K562 (cell line): ENCODE measurements around the gene TAS1R3. TPM values are rescaled to one million over a fixed set of nuclear protein-coding genes. Genes with fewer than 3 reads are reported as not detected.
A peak's percentile ranks its signal among the peaks of the same experiment; 100 is the strongest.

Source experiments
- ATAC-seq: fragments of 200-7000 bp; cut with Tn5 transposase; 3 replicates; pipeline ENCODE4 v1.9.1; 2020; ENCODE audit warnings: moderate library complexity
- BruUV-seq: library from RNA; stranded (reverse); fragments of 400-500 nt; replicated peaks from 2 replicates; lab custom pipeline; 2021; lab: Mats Ljungman, UMichigan
- CTCF ChIA-PET: fragments of 300-600 bp; formaldehyde crosslinking; extraction: SDS; loops from one replicate; lab custom pipeline; 2021; ENCODE audit warnings: low intra/inter-chr PET ratio; lab: Yijun Ruan, JAX
- POLR2A ChIA-PET: fragments of 300-600, 350-650 bp; sonication (Branson Sonifier 250); formaldehyde crosslinking; extraction: SDS; loops from one replicate; lab custom pipeline; 2021; ENCODE audit warnings: antibody characterized with exemption, inconsistent platforms; lab: Yijun Ruan, JAX
- DNase-seq, 4 experiments: peaks; one replicate each; pipeline versions ENCODE4 v3.0.0 to v3.0.0-alpha.2; 2011 to 2018; ENCODE audit warnings: low spot score in 3 of 4, mixed read lengths in 3 of 4; ENCODE audit errors: extremely low read depth in 1 of 4
- FAIRE-seq: peaks from 2 replicates; lab custom pipeline; 2011; peaks lifted over from hg19 to GRCh38; lab: Jason Lieb, UNC
- H2AFZ ChIP-seq: 2 replicates; pipeline ENCODE4 v1.6.0; 2011; ENCODE audit warnings: low read depth, low read length, control low read depth, inconsistent platforms
- H3K27ac ChIP-seq: fragments of 200-600 bp; 3 replicates; pipeline ENCODE4 v1.8.0; 2011; ENCODE audit warnings: low read depth, mild to moderate bottlenecking, control low read depth, inconsistent platforms, low read length, moderate library complexity, mixed read lengths; ENCODE audit errors: extremely low read depth
- H3K27me3 ChIP-seq, 2 experiments: fragments of 300-600 bp in 1 of 2; 2 replicates in 1 of 2; 3 replicates in 1 of 2; pipeline versions ENCODE4 v1.6.0 to v1.8.0; 2011; ENCODE audit warnings: inconsistent platforms in 2 of 2, low read length in 2 of 2, mild to moderate bottlenecking in 1 of 2, mixed read lengths in 1 of 2, moderate library complexity in 1 of 2; ENCODE audit not compliant: control insufficient read depth in 2 of 2, insufficient read depth in 2 of 2
- H3K36me3 ChIP-seq: fragments of 300-600 bp; 3 replicates; pipeline ENCODE4 v1.8.0; 2011; ENCODE audit warnings: mild to moderate bottlenecking, low read length, inconsistent platforms; ENCODE audit not compliant: control insufficient read depth, insufficient read depth
- H3K4me1 ChIP-seq, 2 experiments: fragments of 200-600 bp in 1 of 2; replicated peaks in 1 of 2; 2 replicates in 1 of 2; 3 replicates in 1 of 2; pipeline versions ENCODE4 v1.5.1 to v1.8.0; 2011; ENCODE audit warnings: inconsistent platforms in 2 of 2, low read length in 2 of 2, mild to moderate bottlenecking in 1 of 2, mixed read lengths in 1 of 2, moderate library complexity in 1 of 2; ENCODE audit not compliant: control insufficient read depth in 2 of 2, insufficient read depth in 2 of 2
- H3K4me2 ChIP-seq: 2 replicates; pipeline ENCODE4 v1.6.1; 2011; ENCODE audit warnings: low read length, control low read depth, inconsistent platforms, mixed read lengths; ENCODE audit not compliant: insufficient read depth
- H3K4me3 ChIP-seq: fragments of 200-600 bp; sonication (generic), shearing (Covaris generic); 2 replicates; pipeline ENCODE4 v1.5.1; 2016; ENCODE audit warnings: control low read depth, inconsistent platforms
- H3K79me2 ChIP-seq: fragments of 200-600 bp; 3 replicates; pipeline ENCODE4 v1.8.0; 2011; ENCODE audit warnings: low read length, inconsistent platforms; ENCODE audit not compliant: control insufficient read depth, insufficient read depth
- H3K9ac ChIP-seq, 2 experiments: 2 replicates each; pipeline versions ENCODE4 v1.6.0 to v1.6.1; 2011; ENCODE audit warnings: low read depth in 2 of 2, low read length in 2 of 2, control low read depth in 1 of 2, inconsistent platforms in 1 of 2, mild to moderate bottlenecking in 1 of 2, mixed read lengths in 1 of 2; ENCODE audit not compliant: insufficient read depth in 1 of 2
- H3K9me1 ChIP-seq: one replicate; pipeline ENCODE4 v1.6.0; 2011; ENCODE audit warnings: inconsistent platforms, mild to moderate bottlenecking, low read length, moderate library complexity; ENCODE audit not compliant: control insufficient read depth, insufficient read depth
- H3K9me3 ChIP-seq: replicated peaks from 2 replicates; pipeline ENCODE4 v1.5.1; 2011; ENCODE audit warnings: low read depth, low read length, inconsistent platforms; ENCODE audit not compliant: control insufficient read depth, insufficient read depth
- H4K20me1 ChIP-seq: replicated peaks from 2 replicates; pipeline ENCODE4 v1.6.1; 2011; ENCODE audit warnings: low read length, inconsistent platforms, mixed read lengths; ENCODE audit not compliant: control insufficient read depth, insufficient read depth
- C11orf30 ChIP-seq: fragments of 450-650 bp; IDR thresholded peaks from 2 replicates; pipeline ENCODE4 v1.6.1; 2016; ENCODE audit warnings: low read depth, mild to moderate bottlenecking
- FIP1L1 ChIP-seq: fragments of 200-400 bp; formaldehyde crosslinking; IDR thresholded peaks from 2 replicates; pipeline ENCODE4 v1.6.1; 2018; ENCODE audit warnings: mild to moderate bottlenecking, low read depth, low read length; ENCODE audit not compliant: poor library complexity, severe bottlenecking
- MCM5 ChIP-seq: fragments of 450-650 bp; IDR thresholded peaks from 2 replicates; pipeline ENCODE4 v1.6.1; 2016; ENCODE audit warnings: low read depth
- TAL1 ChIP-seq: fragments of 450-650 bp; IDR thresholded peaks from 2 replicates; pipeline ENCODE4 v1.6.1; 2016; ENCODE audit warnings: mild to moderate bottlenecking
- XRCC5 ChIP-seq: fragments of 200-400 bp; formaldehyde crosslinking; IDR thresholded peaks from 2 replicates; pipeline ENCODE4 v1.6.1; 2017; ENCODE audit warnings: low read depth, mild to moderate bottlenecking, low read length
- YY1 ChIP-seq, 3 experiments: IDR thresholded peaks; 2 replicates each; pipeline ENCODE4 v1.6.1; 2011; ENCODE audit warnings: low read length in 2 of 3, mild to moderate bottlenecking in 2 of 3, moderate library complexity in 2 of 3, borderline replicate concordance in 1 of 3, control low read depth in 1 of 3, low read depth in 1 of 3; ENCODE audit not compliant: insufficient read depth in 3 of 3, insufficient replicate concordance in 2 of 3, control insufficient read depth in 1 of 3, insufficient read length in 1 of 3; ENCODE audit errors: extremely low read depth in 1 of 3
- ZNF584 ChIP-seq: fragments of 200-800 bp; sonication (Bioruptor generic); IDR thresholded peaks from 2 replicates; pipeline ENCODE4 v1.6.1; 2016; ENCODE audit warnings: low read depth, mild to moderate bottlenecking, missing genetic modification characterization, missing compliant biosample characterization
- ZNF766 ChIP-seq: fragments of 200-800 bp; sonication (Bioruptor generic); conservative IDR thresholded peaks from 2 replicates; pipeline ENCODE4 v1.6.1; 2016; ENCODE audit warnings: missing genetic modification characterization, missing compliant biosample characterization
- whole genome bisulfite sequencing: fragments of 100-300 bp; shearing (Covaris generic); methylation state at CpG from one replicate; pipeline ENCODE4 v1.1.6; 2016; ENCODE audit warnings: low coverage, mixed read lengths; ENCODE audit not compliant: insufficient coverage; ENCODE audit errors: missing lambda C conversion rate; 5-methylcytosine and 5-hydroxymethylcytosine counted together
- in situ Hi-C: fragments of 300-500 bp; cut with MboI; formaldehyde crosslinking; loops from 4 replicates; pipeline ENCODE4 v1.15.0; 2018; ENCODE audit warnings: inconsistent platforms, mixed read lengths
- intact Hi-C: fragments of 100-400 bp; cut with micrococcal nuclease; formaldehyde crosslinking; loops from 2 replicates; pipeline ENCODE4 v1.14.2; 2022
- polyA plus RNA-seq, 8 experiments: library from polyadenylated mRNA; depleted of rRNA in 4 of 8; stranded (reverse) in 5 of 8; unstranded in 3 of 8; fragments of >200 nt; fragmentation: Nextera tagmentation in 2 of 8; fragmentation: Illumina TruSeq in 1 of 8; extraction: Ambion mirVana in 2 of 8; extraction: Trizol in 1 of 8; gene quantifications; 2 replicates each; pipeline versions ENCODE4 v1.2.1 to v1.2.3, GENCODE V29; 2011 to 2014; ENCODE audit warnings: inconsistent platforms in 1 of 8, missing spikeins in 1 of 8
- total RNA-seq, 7 experiments: library from RNA; depleted of rRNA in 6 of 7; stranded (reverse); fragments of >200 nt in 6 of 7; fragmentation: Illumina TruSeq in 2 of 7; extraction: Trizol in 2 of 7; gene quantifications; 2 replicates each; pipeline versions ENCODE4 v1.2.1 to v1.2.3, GENCODE V29; 2011 to 2021; ENCODE audit warnings: low replicate concordance in 1 of 7
- TF ChIP-seq, protein P1 (sequence below): fragments of 250-450 bp; sonication (Bioruptor Pico); IDR thresholded peaks from 2 replicates; pipeline ENCODE4 v1.5.0; 2021; ENCODE audit warnings: mild to moderate bottlenecking, moderate library complexity
- TF ChIP-seq, protein P2 (sequence below): fragments of 450-650 bp; IDR thresholded peaks from 2 replicates; pipeline ENCODE4 v1.6.1; 2016
- TF ChIP-seq, protein P3 (sequence below): sonication (generic); formaldehyde crosslinking; IDR thresholded peaks from 2 replicates; pipeline ENCODE4 v1.9.0; 2022; ENCODE audit warnings: mild to moderate bottlenecking, missing genetic modification reagents
- TF ChIP-seq, protein P4 (sequence below): fragments of 250-450 bp; sonication (Bioruptor Pico); IDR thresholded peaks from 2 replicates; pipeline ENCODE4 v1.6.1; 2021; ENCODE audit warnings: mild to moderate bottlenecking
- TF ChIP-seq, protein P5 (sequence below), 2 experiments: fragments of 450-650 bp in 1 of 2; sonication (generic) in 1 of 2; formaldehyde crosslinking in 1 of 2; IDR thresholded peaks in 1 of 2; conservative IDR thresholded peaks in 1 of 2; 2 replicates each; pipeline versions ENCODE4 v1.6.1 to v1.8.1; 2016 to 2023; ENCODE audit warnings: mild to moderate bottlenecking in 2 of 2, moderate library complexity in 2 of 2, inconsistent platforms in 1 of 2, missing genetic modification reagents in 1 of 2
- TF ChIP-seq, protein P6 (sequence below): sonication (generic); formaldehyde crosslinking; IDR thresholded peaks from 2 replicates; pipeline ENCODE4 v1.9.0; 2022; ENCODE audit warnings: mild to moderate bottlenecking, missing genetic modification reagents

Gene TAS1R3
- total and polyA plus RNA-seq, 9 of the 15 experiments (the other 6 are each of a cell fraction or from before 2014, with no cell fraction given): 0.07 to 0.13 TPM; not detected in 7

GRCh38 chr1:1303736-1304135 lies 27.3 kb upstream of the TAS1R3 start:
- Histone ChIP-seq H3K27me3 (no peaks in the 10 kb centered on the region), H3K4me2 (no peak overlapping the region), H3K9me3 (no peaks in the 10 kb centered on the region), H3K4me1 (peaks cover 34 to 89% of the 10 kb centered on the region in 2 experiments), H4K20me1 (peaks cover 30% of the 10 kb centered on the region; the same call in 1 of the 2 replicates), H2AFZ (no peak overlapping the region), H3K9ac (peak overlapping the region in 1 of 2 experiments; percentile 97; a peak in 2 of 4 replicates), H3K79me2 (peaks cover 37% of the 10 kb centered on the region), H3K27ac (no peak overlapping the region), H3K4me3 (no peak overlapping the region), H3K36me3 (peaks cover 3% of the 10 kb centered on the region; the same call in 2 of the 3 replicates), H3K9me1 (peaks cover 21% of the 10 kb centered on the region)
- DNase-seq (no peak), ATAC-seq (no peak), FAIRE-seq (no peak)
- intact Hi-C loops: loop anchor here (10.0 kb wide), 1 partner anchor 921 kb away; the partner anchor contains the start of gene SKI
- ChIA-PET POLR2A (no interaction called here), CTCF (no interaction called here)
- in situ Hi-C loops: no loop called here
- 94% methylated on average over 10 of the region's 13 CpGs for WGBS
- BruUV-seq: no TSS peak
- TF ChIP-seq ZNF766 (CRISPR knock-in tag) (no peak), FIP1L1 (peak; percentile 47), C11orf30 (no peak), ZNF584 (CRISPR knock-in tag) (no peak), XRCC5 (no peak), YY1 (IDR thresholded peaks at IDR 0.05; ENCODE audit: borderline replicate concordance in 1 of 3, control insufficient read depth in 1 of 3, extremely low read depth in 1 of 3, insufficient read depth in 3 of 3, insufficient read length in 1 of 3, insufficient replicate concordance in 2 of 3, low read depth in 1 of 3, low read length in 2 of 3) (no peak), MCM5 (no peak), TAL1 (no peak)
- TF ChIP-seq, protein P1, sequence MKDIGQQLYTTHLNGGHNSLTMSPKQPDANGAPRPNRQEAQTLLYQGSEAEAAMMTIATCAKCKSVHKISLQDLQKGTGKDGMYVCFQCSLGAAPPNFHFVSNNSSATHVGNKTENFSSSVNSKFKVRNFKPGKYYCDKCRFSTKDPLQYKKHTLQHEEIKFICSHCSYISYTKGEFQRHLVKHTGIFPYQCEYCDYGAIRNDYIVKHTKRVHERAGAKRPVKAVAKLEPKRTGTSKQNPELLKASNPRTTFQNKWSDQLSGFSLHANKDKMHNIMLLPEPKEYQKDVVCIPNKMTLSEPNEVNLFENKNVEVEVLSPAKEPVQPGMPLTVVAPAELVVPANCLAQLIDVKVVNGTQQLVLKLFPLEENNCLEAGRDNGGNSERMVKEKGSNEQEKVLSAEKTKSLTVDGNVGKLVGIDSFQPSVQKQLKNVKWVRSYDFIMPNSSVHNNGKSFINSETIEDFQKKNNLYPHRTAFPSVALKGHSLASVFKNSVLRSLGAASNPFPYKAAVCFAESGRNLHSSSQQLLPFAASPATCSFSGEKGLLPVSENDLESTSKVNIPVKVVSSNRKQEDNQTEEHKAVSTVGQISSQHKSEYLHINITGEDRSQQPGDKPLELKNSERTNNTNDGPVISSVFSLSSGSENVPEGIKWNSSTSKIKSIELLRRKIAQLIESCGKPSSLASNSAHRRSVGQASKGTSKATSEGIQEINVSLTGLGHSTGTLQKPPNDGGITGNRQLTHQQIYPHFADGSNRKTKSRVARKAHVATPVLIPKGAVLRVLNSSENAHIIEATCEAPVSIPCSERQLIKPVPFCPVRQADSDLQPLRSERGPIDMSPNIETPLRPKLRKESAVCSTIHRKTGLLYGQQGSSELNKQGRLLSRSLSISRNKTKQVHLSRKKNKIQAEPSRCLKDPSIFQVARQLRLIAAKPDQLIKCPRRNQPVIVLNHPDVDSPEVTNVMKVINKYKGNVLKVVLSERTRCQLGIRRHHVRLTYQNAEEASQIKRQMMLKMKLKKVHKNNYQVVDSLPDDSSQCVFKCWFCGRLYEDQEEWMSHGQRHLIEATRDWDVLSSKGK: no peak
- TF ChIP-seq, protein P2, sequence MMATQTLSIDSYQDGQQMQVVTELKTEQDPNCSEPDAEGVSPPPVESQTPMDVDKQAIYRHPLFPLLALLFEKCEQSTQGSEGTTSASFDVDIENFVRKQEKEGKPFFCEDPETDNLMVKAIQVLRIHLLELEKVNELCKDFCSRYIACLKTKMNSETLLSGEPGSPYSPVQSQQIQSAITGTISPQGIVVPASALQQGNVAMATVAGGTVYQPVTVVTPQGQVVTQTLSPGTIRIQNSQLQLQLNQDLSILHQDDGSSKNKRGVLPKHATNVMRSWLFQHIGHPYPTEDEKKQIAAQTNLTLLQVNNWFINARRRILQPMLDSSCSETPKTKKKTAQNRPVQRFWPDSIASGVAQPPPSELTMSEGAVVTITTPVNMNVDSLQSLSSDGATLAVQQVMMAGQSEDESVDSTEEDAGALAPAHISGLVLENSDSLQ: no peak
- TF ChIP-seq, protein P3, sequence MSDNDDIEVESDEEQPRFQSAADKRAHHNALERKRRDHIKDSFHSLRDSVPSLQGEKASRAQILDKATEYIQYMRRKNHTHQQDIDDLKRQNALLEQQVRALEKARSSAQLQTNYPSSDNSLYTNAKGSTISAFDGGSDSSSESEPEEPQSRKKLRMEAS (CRISPR knock-in tag): 0 out of 2 replicates have a peak, but pooled peaks have one; percentile 19
- TF ChIP-seq, protein P4, sequence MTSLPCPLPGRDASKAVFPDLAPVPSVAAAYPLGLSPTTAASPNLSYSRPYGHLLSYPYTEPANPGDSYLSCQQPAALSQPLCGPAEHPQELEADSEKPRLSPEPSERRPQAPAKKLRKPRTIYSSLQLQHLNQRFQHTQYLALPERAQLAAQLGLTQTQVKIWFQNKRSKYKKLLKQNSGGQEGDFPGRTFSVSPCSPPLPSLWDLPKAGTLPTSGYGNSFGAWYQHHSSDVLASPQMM (CRISPR knock-in tag): no peak
- TF ChIP-seq, protein P5, sequence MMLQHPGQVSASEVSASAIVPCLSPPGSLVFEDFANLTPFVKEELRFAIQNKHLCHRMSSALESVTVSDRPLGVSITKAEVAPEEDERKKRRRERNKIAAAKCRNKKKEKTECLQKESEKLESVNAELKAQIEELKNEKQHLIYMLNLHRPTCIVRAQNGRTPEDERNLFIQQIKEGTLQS (IDR thresholded peaks at IDR 0.05): no peak
- TF ChIP-seq, protein P5 (CRISPR knock-in tag; conservative IDR thresholded peaks at IDR 0.05): no peak
- TF ChIP-seq, protein P6, sequence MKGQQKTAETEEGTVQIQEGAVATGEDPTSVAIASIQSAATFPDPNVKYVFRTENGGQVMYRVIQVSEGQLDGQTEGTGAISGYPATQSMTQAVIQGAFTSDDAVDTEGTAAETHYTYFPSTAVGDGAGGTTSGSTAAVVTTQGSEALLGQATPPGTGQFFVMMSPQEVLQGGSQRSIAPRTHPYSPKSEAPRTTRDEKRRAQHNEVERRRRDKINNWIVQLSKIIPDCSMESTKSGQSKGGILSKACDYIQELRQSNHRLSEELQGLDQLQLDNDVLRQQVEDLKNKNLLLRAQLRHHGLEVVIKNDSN (CRISPR knock-in tag): peak; percentile 24; the same call in 1 of the 2 replicates
